Transverse colon (tissue), 4 donors: ENCODE data around the gene SCGB1C2.
"Not testable (repeated sequence)": the region's sequence is repeated elsewhere in the genome, so short reads cannot be mapped to it uniquely, and the experiment has no call there.

Source experiments
- CTCF ChIP-seq, 5 experiments: fragments of 200-600 bp in 3 of 5; fragments of 450-650 bp in 2 of 5; sonication (generic) in 3 of 5; IDR thresholded peaks; 1 replicate in 2 of 5; 2 replicates in 3 of 5; pipeline ENCODE4 v1.5.1; 2016 to 2017; ENCODE audit warnings: antibody characterized with exemption in 5 of 5, inconsistent platforms in 3 of 5, mild to moderate bottlenecking in 2 of 5, moderate library complexity in 1 of 5
- EP300 ChIP-seq: sonication (generic); formaldehyde crosslinking; IDR thresholded peaks from one replicate; pipeline ENCODE4 v1.6.1; 2017; ENCODE audit warnings: antibody characterized with exemption, low read depth
- POLR2A ChIP-seq: fragments of 450-650 bp; IDR thresholded peaks from one replicate; pipeline ENCODE4 v1.6.1; 2016; ENCODE audit warnings: antibody characterized with exemption, mild to moderate bottlenecking, moderate library complexity
- POLR2AphosphoS5 ChIP-seq, 3 donors: sonication (generic); formaldehyde crosslinking; IDR thresholded peaks; one replicate each; pipeline ENCODE4 v1.6.1; 2016; ENCODE audit warnings: antibody characterized with exemption in 3 of 3

DNA sequence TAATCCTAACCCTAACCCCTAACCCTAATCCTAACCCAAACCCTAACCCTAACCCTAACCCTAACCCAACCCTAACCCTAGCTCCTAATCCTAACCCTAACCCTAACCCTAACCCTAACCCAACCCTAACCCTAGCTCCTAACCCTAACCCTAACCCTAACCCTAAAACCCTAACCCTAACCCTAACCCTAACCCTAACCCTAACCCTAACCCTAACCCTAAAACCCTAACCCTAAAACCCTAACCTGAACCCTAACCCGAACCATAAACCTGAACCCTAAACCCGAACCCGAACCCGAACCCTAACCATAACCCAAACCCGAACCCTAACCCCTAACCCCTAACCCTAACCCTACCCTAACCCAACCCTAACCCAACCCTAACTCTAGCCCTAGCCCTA lies 24.3 kb upstream of the SCGB1C2 start:
- TF ChIP-seq CTCF (IDR thresholded peaks at IDR 0.05); POLR2A; POLR2AphosphoS5 (IDR thresholded peaks at IDR 0.05); EP300: not testable (repeated sequence)
